ENCODE data around the gene COX19. TPM values are rescaled to one million over a fixed set of nuclear protein-coding genes. Genes with fewer than 3 reads are reported as not detected.

The COX19 gene
- total and polyA plus RNA-seq, 7 donors = 5.1 to 12.7 (median 9.2) TPM

DNA sequence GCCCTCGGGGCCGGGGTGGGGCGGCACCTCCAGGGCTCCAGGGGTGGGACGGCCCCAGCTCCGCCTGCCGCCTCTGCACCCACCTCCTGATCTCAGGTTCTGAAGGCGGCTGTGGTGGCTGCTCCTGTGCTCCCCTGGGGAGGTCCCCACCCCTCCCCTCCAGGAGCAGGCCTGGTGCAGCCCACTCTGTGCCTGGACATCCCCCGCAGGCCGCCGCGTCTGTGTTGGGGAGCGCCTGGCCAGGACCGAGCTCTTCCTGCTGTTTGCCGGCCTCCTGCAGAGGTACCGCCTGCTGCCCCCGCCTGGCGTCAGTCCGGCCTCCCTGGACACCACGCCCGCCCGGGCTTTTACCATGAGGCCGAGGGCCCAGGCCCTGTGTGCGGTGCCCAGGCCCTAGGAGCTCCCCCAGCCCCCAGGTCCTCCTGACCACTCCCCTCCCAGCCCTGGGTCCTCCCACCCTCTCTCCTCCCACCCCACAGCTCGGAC, 13.1 kb upstream of the COX19 start:
- TF ChIP-seq EP300 (IDR thresholded peaks at IDR 0.05) (no peak), POLR2A (IDR thresholded peaks at IDR 0.05) (no peak), POLR2AphosphoS5 (IDR thresholded peaks at IDR 0.05) (no peak)
- TF ChIP-seq, protein P1, sequence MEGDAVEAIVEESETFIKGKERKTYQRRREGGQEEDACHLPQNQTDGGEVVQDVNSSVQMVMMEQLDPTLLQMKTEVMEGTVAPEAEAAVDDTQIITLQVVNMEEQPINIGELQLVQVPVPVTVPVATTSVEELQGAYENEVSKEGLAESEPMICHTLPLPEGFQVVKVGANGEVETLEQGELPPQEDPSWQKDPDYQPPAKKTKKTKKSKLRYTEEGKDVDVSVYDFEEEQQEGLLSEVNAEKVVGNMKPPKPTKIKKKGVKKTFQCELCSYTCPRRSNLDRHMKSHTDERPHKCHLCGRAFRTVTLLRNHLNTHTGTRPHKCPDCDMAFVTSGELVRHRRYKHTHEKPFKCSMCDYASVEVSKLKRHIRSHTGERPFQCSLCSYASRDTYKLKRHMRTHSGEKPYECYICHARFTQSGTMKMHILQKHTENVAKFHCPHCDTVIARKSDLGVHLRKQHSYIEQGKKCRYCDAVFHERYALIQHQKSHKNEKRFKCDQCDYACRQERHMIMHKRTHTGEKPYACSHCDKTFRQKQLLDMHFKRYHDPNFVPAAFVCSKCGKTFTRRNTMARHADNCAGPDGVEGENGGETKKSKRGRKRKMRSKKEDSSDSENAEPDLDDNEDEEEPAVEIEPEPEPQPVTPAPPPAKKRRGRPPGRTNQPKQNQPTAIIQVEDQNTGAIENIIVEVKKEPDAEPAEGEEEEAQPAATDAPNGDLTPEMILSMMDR (IDR thresholded peaks at IDR 0.05) = no peak
- Histone ChIP-seq H3K27me3 (peaks cover 30 to 62% (median 42%) of the 10 kb centered on the region in 3 donors), H3K4me3 (no peak overlapping the region), H3K4me1 (peaks cover 0 to 16% (median 6%) of the 10 kb centered on the region in 4 donors), H3K27ac (no peak overlapping the region), H3K36me3 (no peaks in the 10 kb centered on the region), H3K9me3 (no peaks in the 10 kb centered on the region)
- WGBS, 2 donors = 7 to 29% methylated on average over 24 of the region's 24 CpGs
- intact Hi-C loops (cut with DNase I) = no loop called here
- DNase-seq = no peak

DNA sequence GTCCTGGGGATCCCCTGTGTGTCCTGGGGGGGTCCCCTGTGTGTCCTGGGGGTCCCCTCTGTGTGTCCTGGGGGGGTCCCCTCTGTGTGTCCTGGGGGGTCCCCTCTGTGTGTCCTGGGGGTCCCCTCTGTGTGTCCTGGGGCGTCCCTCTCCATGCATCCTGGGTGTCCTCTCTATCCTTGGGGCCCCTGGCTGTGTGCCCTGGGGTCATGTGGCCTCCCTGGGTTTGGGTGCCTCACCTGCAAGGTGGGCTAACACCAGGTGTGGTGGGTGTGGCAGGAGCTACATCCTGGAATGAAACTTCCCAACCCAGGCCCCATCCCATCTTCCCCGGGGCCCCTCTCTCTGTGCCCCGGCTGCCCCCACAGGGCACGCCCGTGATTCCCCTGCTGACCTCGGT, 12.6 kb upstream of the COX19 start:
- DNase-seq = no peak
- Histone ChIP-seq H3K27ac (no peak overlapping the region), H3K9me3 (no peaks in the 10 kb centered on the region), H3K27me3 (peaks cover 33 to 68% (median 48%) of the 10 kb centered on the region in 3 donors), H3K4me3 (no peak overlapping the region), H3K4me1 (peaks cover 0 to 12% (median 4%) of the 10 kb centered on the region in 4 donors), H3K36me3 (no peaks in the 10 kb centered on the region)
- intact Hi-C loops (cut with DNase I) = no loop called here
- WGBS, 2 donors = 23 to 49% methylated on average over 6 of the region's 6 CpGs
- TF ChIP-seq, protein P1 (IDR thresholded peaks at IDR 0.05) = no peak
- no peak for TF ChIP-seq POLR2A (IDR thresholded peaks at IDR 0.05)
- TF ChIP-seq EP300 (IDR thresholded peaks at IDR 0.05) = no peak
- no peak for TF ChIP-seq POLR2AphosphoS5 (IDR thresholded peaks at IDR 0.05)

DNA sequence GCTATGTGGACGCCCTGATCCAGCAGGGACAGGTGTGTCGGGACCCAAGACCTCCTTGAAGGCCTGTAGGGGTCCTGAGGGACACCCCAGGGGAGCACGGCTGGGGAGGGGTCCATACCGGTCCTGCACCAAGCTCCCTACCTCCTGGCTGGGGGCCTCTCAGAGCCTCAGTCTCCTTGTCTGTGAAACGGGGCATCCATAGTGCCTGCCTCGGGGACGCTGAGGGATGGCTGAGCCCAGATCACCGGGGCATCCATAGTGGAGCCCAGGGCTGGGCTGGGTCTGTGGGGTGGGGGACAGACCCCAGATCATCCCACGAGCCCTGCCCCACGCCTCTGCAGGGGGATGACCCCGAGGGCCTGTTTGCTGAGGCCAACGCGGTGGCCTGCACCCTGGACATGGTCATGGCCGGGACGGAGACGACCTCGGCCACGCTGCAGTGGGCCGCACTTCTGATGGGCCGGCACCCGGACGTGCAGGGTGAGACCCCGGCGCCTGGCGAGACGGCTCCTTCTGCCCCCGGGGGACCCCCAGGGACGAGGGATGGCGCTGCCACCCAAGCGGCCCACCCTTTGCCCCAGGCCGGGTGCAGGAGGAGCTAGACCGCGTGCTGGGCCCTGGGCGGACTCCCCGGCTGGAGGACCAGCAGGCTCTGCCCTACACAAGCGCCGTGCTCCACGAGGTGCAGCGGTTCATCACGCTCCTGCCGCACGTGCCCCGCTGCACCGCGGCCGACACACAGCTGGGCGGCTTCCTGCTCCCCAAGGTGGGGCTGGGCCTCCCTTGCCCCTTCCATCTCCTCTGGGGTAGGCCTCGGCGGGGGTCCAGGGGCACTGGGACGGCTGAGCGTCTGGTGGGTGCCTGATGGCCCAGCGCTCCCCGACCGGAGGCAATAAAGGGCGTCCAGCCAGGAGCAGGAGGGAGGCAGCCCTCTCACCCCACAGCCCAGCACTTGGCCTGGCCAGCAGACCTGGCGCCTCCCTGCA, 11.7 kb upstream of the COX19 start:
- no peak overlapping the region for H3K27ac ChIP-seq
- H3K27me3 ChIP-seq = peaks cover 34 to 76% (median 56%) of the 10 kb centered on the region in 3 donors
- H3K36me3 ChIP-seq = no peaks in the 10 kb centered on the region

GRCh38 chr7:985915-986741, 10.8 kb upstream of the COX19 start:
- Histone ChIP-seq H3K27me3 (peaks cover 34 to 78% (median 56%) of the 10 kb centered on the region in 3 donors), H3K36me3 (no peaks in the 10 kb centered on the region), H3K9me3 (no peaks in the 10 kb centered on the region), H3K4me3 (no peak overlapping the region), H3K4me1 (peaks cover 0 to 10% (median 2%) of the 10 kb centered on the region in 4 donors), H3K27ac (no peak overlapping the region)
- TF ChIP-seq, protein P1 (IDR thresholded peaks at IDR 0.05) = no peak
- TF ChIP-seq POLR2AphosphoS5 (IDR thresholded peaks at IDR 0.05) = no peak
- TF ChIP-seq POLR2A (IDR thresholded peaks at IDR 0.05) = no peak
- no peak for TF ChIP-seq EP300 (IDR thresholded peaks at IDR 0.05)
- 71 to 73% methylated on average over 41 of the region's 41 CpGs for WGBS, 2 donors
- no peak for DNase-seq
- intact Hi-C loops (cut with DNase I) = no loop called here

More for the DNA sequence above, 11.7 kb upstream of the COX19 start:
- peaks cover 0 to 10% (median 2%) of the 10 kb centered on the region in 4 donors for H3K4me1 ChIP-seq
- no peak overlapping the region for H3K4me3 ChIP-seq
- no peak for DNase-seq
- TF ChIP-seq, protein P1 (IDR thresholded peaks at IDR 0.05) = no peak
- no peak for TF ChIP-seq POLR2A (IDR thresholded peaks at IDR 0.05)
- no peak for TF ChIP-seq POLR2AphosphoS5 (IDR thresholded peaks at IDR 0.05)
- no peak for TF ChIP-seq EP300 (IDR thresholded peaks at IDR 0.05)
- no peaks in the 10 kb centered on the region for H3K9me3 ChIP-seq
- intact Hi-C loops (cut with DNase I) = no loop called here
- 87 to 88% methylated on average over 56 of the region's 56 CpGs for WGBS, 2 donors
